Skeletal muscle tissue (tissue), 4 donors: Measurements from ENCODE around the gene ADAP1. TPM values are rescaled to one million over a fixed set of nuclear protein-coding genes. Genes with fewer than 3 reads are reported as not detected.

Source experiments
- H3K27ac ChIP-seq: one replicate; pipeline ENCODE4 v1.7.0; 2013; ENCODE audit warnings: mild to moderate bottlenecking, low read depth, low read length, inconsistent platforms
- H3K27me3 ChIP-seq, 3 donors: one replicate each; pipeline ENCODE4 v1.7.0; 2013; ENCODE audit warnings: low read length in 3 of 3; ENCODE audit not compliant: control insufficient read depth in 3 of 3, insufficient read depth in 3 of 3
- H3K36me3 ChIP-seq, 3 donors: one replicate each; pipeline ENCODE4 v1.7.0; 2013; ENCODE audit warnings: low read length in 3 of 3; ENCODE audit not compliant: control insufficient read depth in 3 of 3, insufficient read depth in 3 of 3
- H3K4me1 ChIP-seq, 3 donors: one replicate each; pipeline ENCODE4 v1.7.0; 2013; ENCODE audit warnings: low read length in 3 of 3, mild to moderate bottlenecking in 3 of 3; ENCODE audit not compliant: control insufficient read depth in 3 of 3, insufficient read depth in 3 of 3
- H3K4me3 ChIP-seq, 3 donors: one replicate each; pipeline ENCODE4 v1.7.0; 2013; ENCODE audit warnings: low read length in 3 of 3
- H3K9ac ChIP-seq, 3 donors: one replicate each; pipeline ENCODE4 v1.7.0; 2013; ENCODE audit warnings: low read length in 3 of 3, mild to moderate bottlenecking in 3 of 3, moderate library complexity in 2 of 3, low read depth in 1 of 3
- H3K9me3 ChIP-seq, 3 donors: one replicate each; pipeline ENCODE4 v1.7.0; 2013; ENCODE audit warnings: low read length in 3 of 3; ENCODE audit not compliant: control insufficient read depth in 3 of 3
- total RNA-seq: library from RNA; depleted of rRNA; stranded (reverse); fragments of >200 nt; gene quantifications from one replicate; pipeline ENCODE4 v1.2.3, GENCODE V29; 2014
- donor health status: Osteomylitis.

ADAP1 gene
- total RNA-seq, 1 donor from 2014 or later = 1.0 TPM

- peaks cover 25 to 31% (median 29%) of the 10 kb centered on the region in 3 donors for H3K36me3 ChIP-seq
- H3K9ac ChIP-seq = no peak overlapping the region
- H3K4me3 ChIP-seq = no peak overlapping the region
- H3K9me3 ChIP-seq = no peaks in the 10 kb centered on the region
- peaks cover 13 to 18% (median 15%) of the 10 kb centered on the region in 3 donors for H3K27me3 ChIP-seq
- H3K4me1 ChIP-seq = peaks cover 0 to 3% (median 0%) of the 10 kb centered on the region in 3 donors
- no peak overlapping the region for H3K27ac ChIP-seq
Observed at GRCh38 chr7:898855-899681, 55.4 kb downstream of the ADAP1 start.

GRCh38 chr7:898460-898854 is 56.0 kb downstream of the ADAP1 start:
- Histone ChIP-seq H3K9ac (no peak overlapping the region), H3K9me3 (no peaks in the 10 kb centered on the region), H3K36me3 (peaks cover 30 to 37% (median 35%) of the 10 kb centered on the region in 3 donors), H3K4me1 (peaks cover 0 to 3% (median 0%) of the 10 kb centered on the region in 3 donors), H3K27ac (no peak overlapping the region), H3K27me3 (peaks cover 7 to 12% (median 9%) of the 10 kb centered on the region in 3 donors), H3K4me3 (no peak overlapping the region)

GRCh38 chr7:897771-898376 is 56.6 kb downstream of the ADAP1 start:
- Histone ChIP-seq H3K9me3 (no peaks in the 10 kb centered on the region), H3K27ac (no peak overlapping the region), H3K4me1 (peaks cover 0 to 3% (median 0%) of the 10 kb centered on the region in 3 donors), H3K9ac (no peak overlapping the region), H3K27me3 (peaks cover 3 to 7% (median 3%) of the 10 kb centered on the region in 3 donors), H3K4me3 (no peak overlapping the region), H3K36me3 (peaks cover 33 to 42% (median 38%) of the 10 kb centered on the region in 3 donors)

- H3K9ac ChIP-seq = no peak overlapping the region
- H3K27ac ChIP-seq = no peak overlapping the region
- H3K9me3 ChIP-seq = no peaks in the 10 kb centered on the region
- H3K4me3 ChIP-seq = no peak overlapping the region
- H3K36me3 ChIP-seq = peaks cover 41 to 50% (median 46%) of the 10 kb centered on the region in 3 donors
- peaks cover 0 to 3% (median 0%) of the 10 kb centered on the region in 3 donors for H3K27me3 ChIP-seq
- H3K4me1 ChIP-seq = peaks cover 0 to 3% (median 0%) of the 10 kb centered on the region in 3 donors
Observed at GRCh38 chr7:897086-897485, 57.4 kb downstream of the ADAP1 start.

DNA sequence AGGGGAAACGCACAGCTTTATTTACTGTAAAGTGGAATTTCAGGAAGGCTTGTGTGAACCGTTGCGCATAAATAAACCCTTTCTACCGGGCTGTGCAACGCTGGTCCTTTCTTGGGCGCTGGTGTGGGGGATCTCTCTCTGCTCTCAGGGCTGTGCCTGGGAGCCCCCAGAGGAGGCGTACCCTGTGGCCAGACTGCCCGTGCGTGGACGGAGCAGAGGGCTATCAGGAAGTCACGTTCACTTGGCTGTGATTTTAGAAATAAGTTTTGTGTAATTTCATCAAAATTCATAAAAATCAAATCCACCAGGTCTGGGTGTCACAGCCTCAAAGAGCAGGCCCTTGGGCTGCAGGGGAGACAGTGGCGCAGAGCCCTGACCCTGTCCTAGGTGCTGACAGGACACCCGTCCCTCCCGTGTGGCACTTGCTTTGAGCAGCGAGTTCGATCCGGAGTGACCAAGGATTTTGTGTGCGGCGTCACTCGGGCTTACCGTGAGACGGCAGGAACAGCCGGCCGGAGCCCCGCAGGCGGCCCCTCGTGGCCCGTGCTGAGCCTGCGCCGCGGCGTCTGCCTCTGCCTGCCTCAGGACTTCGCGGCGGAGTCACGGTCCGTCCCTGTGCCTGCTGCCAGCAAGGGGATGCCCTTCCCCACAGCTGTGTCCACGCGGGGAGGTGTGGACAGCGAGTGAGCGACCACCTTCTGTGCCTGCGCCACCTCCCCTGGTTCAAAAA is 58.0 kb downstream of the ADAP1 start:
- Histone ChIP-seq H3K36me3 (peaks cover 47 to 56% (median 52%) of the 10 kb centered on the region in 3 donors), H3K4me3 (no peak overlapping the region), H3K27me3 (peaks cover 0 to 3% (median 0%) of the 10 kb centered on the region in 3 donors), H3K27ac (no peak overlapping the region), H3K9me3 (no peaks in the 10 kb centered on the region), H3K4me1 (peaks cover 0 to 3% (median 0%) of the 10 kb centered on the region in 3 donors), H3K9ac (no peak overlapping the region)

- H3K27ac ChIP-seq = no peak overlapping the region
- H3K36me3 ChIP-seq = peaks cover 56 to 65% (median 61%) of the 10 kb centered on the region in 3 donors
- no peak overlapping the region for H3K9ac ChIP-seq
- peaks cover 0 to 3% (median 0%) of the 10 kb centered on the region in 3 donors for H3K4me1 ChIP-seq
- H3K9me3 ChIP-seq = no peaks in the 10 kb centered on the region
- peaks cover 0 to 3% (median 0%) of the 10 kb centered on the region in 3 donors for H3K27me3 ChIP-seq
- H3K4me3 ChIP-seq = no peak overlapping the region
Observed at GRCh38 chr7:895451-896052, 58.9 kb downstream of the ADAP1 start.

GRCh38 chr7:894927-895450 is 59.5 kb downstream of the ADAP1 start:
- H3K36me3 ChIP-seq = peaks cover 58 to 69% (median 63%) of the 10 kb centered on the region in 3 donors
- peaks cover 0 to 3% (median 0%) of the 10 kb centered on the region in 3 donors for H3K4me1 ChIP-seq
- H3K4me3 ChIP-seq = no peak overlapping the region
- H3K27ac ChIP-seq = no peak overlapping the region
- no peak overlapping the region for H3K9ac ChIP-seq
- peaks cover 0 to 1% (median 0%) of the 10 kb centered on the region in 3 donors for H3K27me3 ChIP-seq
- no peaks in the 10 kb centered on the region for H3K9me3 ChIP-seq

DNA sequence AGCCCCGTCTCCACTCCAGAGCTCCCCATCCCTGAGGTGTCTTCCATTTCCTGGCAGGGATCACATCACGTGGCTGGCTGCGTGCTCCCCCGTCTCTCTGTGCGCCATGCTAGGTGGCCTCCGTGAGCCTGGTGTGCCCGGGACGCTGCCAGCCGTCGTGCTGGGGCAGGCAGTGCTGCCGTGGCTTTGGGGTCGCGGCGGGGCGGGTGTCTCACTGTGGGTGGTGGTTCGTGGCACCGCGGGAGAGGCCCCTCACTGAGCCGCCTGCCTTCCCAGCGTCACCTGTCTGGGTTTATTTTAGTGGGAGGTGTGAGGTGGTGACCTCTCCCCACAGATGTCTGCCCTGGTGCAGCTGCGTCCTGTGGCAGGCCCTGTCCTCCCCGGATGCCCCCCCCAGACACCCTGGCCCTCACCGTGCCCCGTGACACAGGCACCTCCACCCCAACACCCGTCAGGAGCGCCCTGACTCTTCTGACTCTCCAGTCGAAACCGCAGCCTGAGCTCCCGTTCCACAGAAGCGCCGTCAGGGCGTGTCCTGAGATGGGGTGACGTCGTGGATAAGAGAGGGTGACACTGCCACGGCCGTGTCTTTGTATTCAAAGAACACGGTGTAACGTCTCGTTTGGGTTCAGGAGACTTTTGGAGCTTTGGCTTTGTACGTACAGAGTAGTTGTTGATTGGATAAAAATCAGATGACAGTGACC is 60.2 kb downstream of the ADAP1 start:
- Histone ChIP-seq H3K9ac (no peak overlapping the region), H3K27me3 (no peaks in the 10 kb centered on the region), H3K4me3 (no peak overlapping the region), H3K27ac (no peak overlapping the region), H3K36me3 (peaks cover 58 to 69% (median 64%) of the 10 kb centered on the region in 3 donors), H3K9me3 (no peaks in the 10 kb centered on the region), H3K4me1 (peaks cover 0 to 3% (median 0%) of the 10 kb centered on the region in 3 donors)

DNA sequence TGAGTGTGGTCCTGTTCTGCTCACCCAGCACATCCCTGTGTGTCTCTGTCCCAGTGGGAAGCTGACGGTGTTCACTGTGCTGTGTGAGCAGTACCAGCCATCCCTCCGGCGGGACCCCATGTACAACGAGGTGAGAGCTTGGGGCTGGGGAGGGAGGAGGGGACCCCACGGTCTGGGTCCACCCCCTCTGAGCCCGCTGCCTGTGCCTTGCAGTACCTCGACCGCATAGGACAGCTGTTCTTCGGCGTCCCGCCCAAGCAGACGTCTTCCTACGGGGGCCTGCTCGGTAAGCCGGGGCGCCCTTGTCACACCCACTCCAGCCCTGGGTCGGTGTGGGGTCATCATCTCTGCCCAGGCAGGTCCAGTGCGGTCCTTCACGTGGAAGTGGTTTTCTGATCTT is 60.8 kb downstream of the ADAP1 start:
- Histone ChIP-seq H3K4me1 (peaks cover 0 to 3% (median 0%) of the 10 kb centered on the region in 3 donors), H3K9ac (no peak overlapping the region), H3K36me3 (peaks cover 62 to 75% (median 70%) of the 10 kb centered on the region in 3 donors), H3K27ac (no peak overlapping the region), H3K4me3 (no peak overlapping the region), H3K27me3 (no peaks in the 10 kb centered on the region), H3K9me3 (no peaks in the 10 kb centered on the region)
